GM21381 (cell line): ENCODE measurements around the gene EIF1.
"Not testable (repeated sequence)": the region's sequence is repeated elsewhere in the genome, so short reads cannot be mapped to it uniquely, and the experiment has no call there.

ENCODE experiments used
- ATAC-seq: cut with Tn5 transposase; IDR thresholded peaks from one replicate; pipeline ENCODE4 v1.9.1; 2021; ENCODE audit warnings: mild to moderate bottlenecking, moderate library complexity; ENCODE audit not compliant: unreplicated experiment

Gene EIF1

GRCh38 chr17:41678411-41678906 lies 10.2 kb upstream of the EIF1 start:
- peak; percentile 17 for ATAC-seq

DNA sequence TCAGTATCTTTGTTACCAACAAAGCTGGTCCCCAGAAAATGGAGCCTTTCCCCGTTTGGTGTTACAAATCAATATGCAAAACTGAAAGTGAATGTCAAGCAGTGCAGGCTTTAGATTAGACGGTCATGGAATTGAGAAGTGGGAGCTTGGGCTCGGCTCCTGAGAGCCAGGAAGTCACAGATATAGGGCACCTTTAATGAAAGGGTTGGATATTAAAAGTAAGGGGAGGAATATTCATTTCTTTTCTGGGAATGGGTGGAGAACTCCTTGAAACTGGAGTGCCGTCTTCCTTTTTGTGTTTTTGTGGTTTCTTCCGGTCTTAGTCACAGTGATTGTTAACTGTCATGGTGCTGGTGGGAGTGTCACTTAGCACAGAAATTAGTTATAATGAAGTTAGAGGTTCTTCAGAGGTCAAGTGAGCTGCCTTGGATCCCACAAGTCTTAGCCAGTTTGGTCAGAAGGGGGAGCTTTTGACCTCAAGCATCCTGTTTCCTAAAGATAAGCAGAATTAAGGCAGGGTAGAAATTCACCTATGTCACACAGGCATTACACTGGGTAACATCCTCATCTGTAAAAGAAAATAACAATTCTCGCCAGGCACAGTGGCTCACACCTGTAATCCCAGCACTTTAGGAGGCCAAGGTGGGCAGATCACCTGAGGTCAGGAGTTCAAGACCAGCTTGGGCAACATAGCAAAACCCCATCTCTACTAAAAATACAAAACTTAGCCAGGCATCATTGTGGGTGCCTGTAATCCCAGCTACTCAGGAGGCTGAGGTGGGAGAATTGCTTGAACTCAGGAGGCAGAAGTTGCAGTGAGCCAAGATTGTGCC lies 9.6 kb upstream of the EIF1 start:
- peak; percentile 64 for ATAC-seq

DNA sequence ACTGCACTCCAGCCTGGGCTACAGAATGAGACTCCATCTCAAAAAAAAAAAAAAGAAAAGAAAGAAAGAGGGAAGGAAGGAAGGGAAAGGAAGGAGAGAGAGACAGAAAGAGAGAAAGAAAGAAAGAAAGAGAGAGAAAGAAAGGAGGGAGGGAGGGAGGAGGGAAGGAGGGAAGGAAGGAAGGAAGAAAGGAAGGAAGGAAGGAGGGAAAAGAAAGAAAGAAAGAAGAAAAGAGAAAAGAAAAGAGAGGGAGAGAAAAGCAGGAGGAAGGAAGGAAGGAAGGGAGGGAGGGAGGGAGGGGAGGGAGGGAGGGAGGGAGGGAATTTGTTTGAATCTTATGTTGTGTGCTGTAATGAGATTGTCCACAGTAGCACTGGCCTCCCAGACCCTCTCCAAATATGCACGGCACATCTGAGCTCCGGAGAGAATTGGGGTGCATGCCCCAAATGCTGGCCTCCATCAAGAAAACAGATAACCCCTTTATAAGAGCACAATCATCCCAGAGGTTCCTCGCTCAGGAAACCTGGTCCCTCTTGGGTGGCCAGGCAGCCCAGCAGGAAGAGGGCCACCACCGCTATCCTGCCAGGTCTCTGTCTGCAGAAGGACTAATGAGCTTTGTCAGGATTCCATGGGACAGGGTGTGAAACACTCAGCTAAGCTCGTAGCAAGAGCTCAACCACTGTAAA lies 8.8 kb upstream of the EIF1 start:
- ATAC-seq = no peak

- no peak for ATAC-seq
Measured at GRCh38 chr17:41680426-41681040, 8.2 kb upstream of the EIF1 start.

GRCh38 chr17:41681776-41682175 lies 6.9 kb upstream of the EIF1 start:
- no peak for ATAC-seq

- ATAC-seq = no peak
Measured at GRCh38 chr17:41682631-41683030, 6.1 kb upstream of the EIF1 start.

GRCh38 chr17:41683441-41684007 lies 5.2 kb upstream of the EIF1 start:
- no peak for ATAC-seq

DNA sequence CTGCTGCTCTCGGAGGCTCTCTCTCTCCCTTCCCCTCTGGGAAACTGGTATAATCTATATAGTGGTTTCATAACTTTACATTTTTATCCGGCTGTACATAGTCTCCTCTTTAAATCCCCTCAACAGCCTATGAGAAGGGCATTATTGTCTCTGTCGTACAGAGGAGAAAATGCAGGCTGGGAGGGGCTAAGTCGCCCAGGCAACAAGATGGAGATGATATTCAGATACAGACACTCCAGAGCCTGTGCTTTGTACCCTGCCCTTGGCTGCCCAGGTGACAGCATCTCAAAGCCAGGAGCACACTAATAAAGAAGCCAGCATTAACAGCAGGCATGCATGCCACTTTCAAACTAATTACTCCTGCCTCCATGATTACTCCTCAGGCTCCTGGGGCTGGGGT lies 4.7 kb upstream of the EIF1 start:
- no peak for ATAC-seq

DNA sequence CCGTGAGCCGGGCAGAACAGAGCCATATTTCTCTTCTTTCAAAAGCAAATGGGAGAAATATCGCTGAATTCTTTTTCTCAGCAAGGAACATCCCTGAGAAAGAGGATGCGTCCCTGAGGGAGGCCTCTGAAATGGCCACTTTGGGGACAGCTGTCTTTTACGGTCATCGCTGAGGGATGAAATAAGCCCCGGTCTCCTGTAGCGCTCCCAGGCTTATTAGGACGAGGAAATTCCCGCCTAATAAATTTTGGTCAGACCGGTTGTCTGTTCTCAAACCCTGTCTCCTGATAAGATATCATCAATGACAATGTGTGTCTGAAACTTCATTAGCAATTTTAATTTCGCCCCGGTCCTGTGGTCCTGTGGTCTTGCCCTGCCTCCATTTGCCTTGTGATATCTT lies 2.9 kb upstream of the EIF1 start:
- not testable (repeated sequence) for ATAC-seq

DNA sequence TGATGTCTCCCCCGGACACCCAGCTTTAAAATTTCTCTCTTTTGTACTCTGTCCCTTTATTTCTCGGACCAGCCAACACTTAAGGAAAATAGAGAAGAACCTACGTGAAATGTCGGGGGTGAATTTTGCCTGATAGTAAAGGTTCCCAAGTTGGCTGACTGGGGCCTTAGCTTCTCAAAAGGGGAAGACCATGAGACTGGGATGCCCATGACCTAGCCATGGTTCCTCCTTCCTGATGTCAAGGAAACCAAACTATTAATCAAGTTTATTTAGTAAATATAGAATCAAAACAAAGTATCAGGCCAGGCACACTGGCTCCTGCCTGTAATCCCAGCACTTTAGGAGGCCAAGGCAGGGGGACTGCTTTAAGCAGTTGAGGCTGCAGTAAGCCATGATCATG lies 2.4 kb upstream of the EIF1 start:
- no peak for ATAC-seq

- ATAC-seq = no peak
Measured at GRCh38 chr17:41687828-41688640, 651 bp upstream of the EIF1 start.

DNA sequence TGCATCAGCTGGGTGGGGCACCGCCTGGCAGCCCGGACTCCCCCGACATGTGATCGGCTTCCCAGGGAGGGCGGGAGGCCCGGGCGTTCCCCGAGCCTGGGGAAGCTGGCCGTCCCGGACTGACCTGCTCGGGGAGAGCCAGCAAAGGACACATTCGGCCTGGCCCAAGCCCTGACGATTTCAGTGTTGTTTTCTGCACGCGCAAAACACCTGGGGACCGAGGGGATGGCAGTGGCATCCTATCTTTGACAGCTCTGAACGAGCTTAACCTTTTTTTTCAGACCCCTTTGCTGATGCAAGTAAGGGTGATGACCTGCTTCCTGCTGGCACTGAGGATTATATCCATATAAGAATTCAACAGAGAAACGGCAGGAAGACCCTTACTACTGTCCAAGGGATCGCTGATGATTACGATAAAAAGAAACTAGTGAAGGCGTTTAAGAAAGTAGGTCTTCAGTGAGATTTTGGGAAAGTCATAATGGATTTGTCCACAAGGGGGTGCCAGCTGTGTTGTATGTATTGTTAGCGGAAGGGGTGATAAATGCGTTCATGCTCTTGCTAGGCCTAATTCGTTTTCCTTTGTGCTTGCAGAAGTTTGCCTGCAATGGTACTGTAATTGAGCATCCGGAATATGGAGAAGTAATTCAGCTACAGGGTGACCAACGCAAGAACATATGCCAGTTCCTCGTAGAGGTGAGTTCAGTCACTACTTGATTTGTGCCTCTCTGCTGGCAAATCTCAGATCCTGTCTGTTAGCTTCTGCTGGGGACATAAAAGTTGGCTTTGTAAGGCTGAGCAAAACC lies 1.0 kb downstream of the EIF1 start:
- no peak for ATAC-seq

DNA sequence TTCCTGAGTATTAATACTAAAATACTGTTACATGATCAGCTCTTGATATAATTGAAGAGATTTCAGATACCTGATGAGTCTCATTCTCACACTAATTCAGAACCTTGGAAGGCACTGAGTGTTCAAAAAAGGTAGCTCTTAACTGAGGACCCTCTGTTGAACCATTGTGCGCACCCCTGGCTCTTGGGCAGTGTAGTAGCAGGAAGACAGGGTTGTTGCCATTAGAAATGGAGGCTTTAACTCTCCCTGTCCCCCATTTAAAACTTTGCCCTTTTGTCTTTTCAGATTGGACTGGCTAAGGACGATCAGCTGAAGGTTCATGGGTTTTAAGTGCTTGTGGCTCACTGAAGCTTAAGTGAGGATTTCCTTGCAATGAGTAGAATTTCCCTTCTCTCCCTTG lies 1.8 kb downstream of the EIF1 start:
- no peak for ATAC-seq

DNA sequence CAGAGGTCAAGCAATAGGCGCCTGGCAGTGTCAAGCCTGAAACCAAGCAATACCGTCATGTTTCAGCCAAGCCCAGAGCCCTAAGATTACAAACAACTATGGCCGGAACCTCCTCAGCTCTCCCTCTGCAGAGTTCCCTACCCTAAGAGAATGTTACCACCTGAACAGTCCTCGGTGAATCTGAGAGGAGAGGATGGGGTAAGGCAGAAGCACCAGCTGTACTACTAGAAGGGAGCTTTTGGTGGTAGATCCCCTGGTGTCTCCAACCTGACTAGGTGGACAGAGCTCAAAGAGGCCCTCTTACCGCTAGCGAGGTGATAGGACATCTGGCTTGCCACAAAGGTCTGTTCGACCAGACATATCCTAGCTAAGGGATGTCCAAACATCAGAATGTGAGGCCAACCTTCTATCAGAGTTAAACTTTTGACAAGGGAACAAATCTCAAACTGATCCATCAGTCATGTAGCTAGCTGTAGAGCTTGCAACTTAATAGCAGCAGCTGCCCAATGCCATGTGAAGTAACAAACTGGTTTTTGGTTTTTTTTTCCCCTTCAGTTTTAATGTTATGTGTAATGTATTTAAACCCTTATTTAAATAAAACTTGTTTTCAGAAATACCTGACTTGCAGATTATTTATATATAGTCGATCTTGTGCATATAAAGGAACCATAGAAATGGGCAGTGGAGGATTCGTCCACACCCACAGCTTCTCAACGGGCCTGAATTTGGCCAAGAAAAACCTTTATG lies 2.5 kb downstream of the EIF1 start:
- no peak for ATAC-seq

DNA sequence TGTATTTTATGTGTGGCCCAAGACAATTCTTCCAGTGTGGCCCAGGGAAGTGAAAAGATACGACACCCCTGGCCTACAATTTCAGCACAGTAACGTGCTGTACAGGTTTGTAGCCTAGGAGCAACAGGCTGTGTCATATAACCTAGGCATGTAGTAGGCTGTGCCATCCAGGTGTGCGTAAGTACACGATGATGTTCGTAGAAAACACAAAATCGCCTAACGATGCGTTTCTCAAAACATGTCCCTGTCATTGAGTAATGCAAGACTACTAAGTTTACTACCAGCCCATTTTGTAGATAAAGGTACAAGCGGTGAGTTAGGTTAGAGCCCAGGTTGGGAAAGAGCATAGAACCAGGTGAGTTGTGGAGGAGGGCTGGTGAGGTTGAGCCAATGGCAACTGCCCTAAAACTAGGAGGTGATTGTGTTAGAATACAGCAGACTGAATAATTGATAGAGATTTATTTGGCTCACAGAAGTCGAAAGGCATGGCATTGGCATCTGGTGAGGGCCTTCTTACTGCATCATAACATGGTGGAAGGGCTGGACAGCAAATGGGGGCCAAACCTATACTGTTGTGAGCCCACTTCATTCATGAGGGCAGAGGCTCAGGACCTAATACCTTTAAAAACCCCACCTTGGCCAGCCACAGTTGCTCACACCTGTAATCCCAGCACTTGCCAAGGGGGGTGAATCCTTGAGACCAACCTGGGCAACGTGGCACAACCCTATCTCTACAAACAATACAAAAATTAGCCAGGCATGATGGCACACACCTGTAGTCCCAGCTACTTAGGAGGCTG lies 4.2 kb downstream of the EIF1 start:
- no peak for ATAC-seq

DNA sequence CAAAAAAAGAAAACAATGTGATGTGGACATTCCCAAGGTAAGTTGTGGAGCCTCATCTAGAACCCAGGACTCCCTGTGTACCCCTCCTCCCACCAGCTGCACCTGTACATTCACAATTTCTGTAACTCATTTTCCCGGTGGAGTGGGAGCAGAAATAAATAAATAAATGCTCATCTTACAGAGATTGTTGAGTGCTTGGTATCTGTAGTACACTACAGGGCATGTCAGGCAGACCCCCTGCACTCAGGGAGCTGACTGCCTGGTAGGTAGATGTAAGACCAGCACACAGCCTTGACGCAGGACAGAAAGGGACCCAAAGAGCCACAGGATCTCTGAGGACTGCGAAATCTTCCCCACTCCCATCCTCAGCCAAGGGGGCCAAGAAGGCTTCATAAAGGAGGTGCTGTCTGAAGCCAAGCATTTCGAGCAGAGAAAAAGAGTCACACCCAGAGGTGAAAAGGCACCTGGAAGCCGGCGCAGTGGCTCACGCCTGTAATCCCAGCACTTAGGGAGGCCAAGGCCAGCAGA lies 6.5 kb downstream of the EIF1 start:
- no peak for ATAC-seq

DNA sequence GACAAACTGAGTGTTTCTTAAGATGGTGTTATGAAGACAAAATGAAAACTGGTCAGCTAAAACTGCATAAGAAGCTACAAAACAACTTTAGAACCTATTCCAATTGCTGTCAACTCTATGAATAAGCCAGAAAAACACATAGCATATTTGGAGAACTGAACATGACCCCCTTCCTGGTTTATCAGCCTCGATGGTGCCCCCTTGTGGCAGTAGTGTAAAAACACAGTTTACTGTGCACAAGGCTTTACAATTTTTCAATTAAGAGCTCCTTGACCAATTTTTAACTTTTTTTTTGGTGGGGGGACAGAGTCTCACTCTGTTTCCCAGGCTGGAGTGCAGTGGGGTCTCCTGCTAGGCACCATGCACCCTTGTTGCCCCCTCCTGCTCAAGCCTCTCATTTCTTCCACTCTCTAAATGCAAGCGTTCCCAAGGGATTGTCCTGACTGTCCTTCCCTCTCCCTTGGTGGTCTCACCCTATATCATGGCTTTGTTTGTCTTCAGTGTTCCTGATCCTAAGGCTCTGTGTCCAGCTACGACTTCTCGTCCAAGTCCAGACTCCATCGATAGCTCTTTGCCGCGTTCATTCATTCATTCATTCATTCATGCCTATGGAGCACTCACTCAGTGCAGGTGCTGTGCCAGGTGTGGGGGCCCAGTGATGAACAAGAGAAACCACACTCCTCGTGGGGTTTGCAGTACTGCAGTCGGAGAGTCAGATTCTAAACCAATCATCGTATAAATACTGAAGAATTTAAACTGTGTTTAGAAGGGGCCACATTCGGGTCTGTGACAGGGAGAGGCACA lies 7.5 kb downstream of the EIF1 start:
- ATAC-seq = no peak
